Testis (tissue), 2 donors: ENCODE results near the gene WDR44.

Source experiments
- CTCF ChIP-seq, 3 experiments: fragments of 450-650 bp in 2 of 3; fragments of 200-600 bp in 1 of 3; sonication (generic) in 1 of 3; IDR thresholded peaks; one replicate each; pipeline ENCODE4 v1.5.1; 2016 to 2019; ENCODE audit warnings: antibody characterized with exemption in 3 of 3, mild to moderate bottlenecking in 2 of 3, moderate library complexity in 1 of 3
- POLR2A ChIP-seq: fragments of 450-650 bp; IDR thresholded peaks from one replicate; pipeline ENCODE4 v1.6.1; 2017; ENCODE audit warnings: antibody characterized with exemption, mild to moderate bottlenecking, moderate library complexity

- TF ChIP-seq CTCF (IDR thresholded peaks at IDR 0.05) (no peak), POLR2A (no peak)
Measured at GRCh38 chrX:118324588-118324987, 21.3 kb upstream of the WDR44 start.
